K562 (cell line): ENCODE data around the gene TDRD10. TPM values are rescaled to one million over a fixed set of nuclear protein-coding genes. Genes with fewer than 3 reads are reported as not detected.

Experiments
- DACH1 ChIP-seq: fragments of 450-650 bp; IDR thresholded peaks from 2 replicates; pipeline ENCODE4 v1.6.1; 2018; ENCODE audit not compliant: partially characterized antibody
- GABPB1 ChIP-seq: sonication (generic); formaldehyde crosslinking; IDR thresholded peaks from 2 replicates; pipeline ENCODE4 v1.8.0; 2022; ENCODE audit warnings: mild to moderate bottlenecking, missing genetic modification reagents
- JUN ChIP-seq, 2 experiments: sonication (generic) in 1 of 2; formaldehyde crosslinking in 1 of 2; IDR thresholded peaks; 2 replicates each; pipeline versions ENCODE4 v1.6.1 to v1.8.0; 2012 to 2022; ENCODE audit warnings: borderline replicate concordance in 2 of 2, mild to moderate bottlenecking in 2 of 2, improper control_type of control experiment in 1 of 2, low read depth in 1 of 2, low read length in 1 of 2, missing genetic modification reagents in 1 of 2
- KAT7 ChIP-seq: sonication (generic); formaldehyde crosslinking; IDR thresholded peaks from 2 replicates; pipeline ENCODE4 v1.8.0; 2022; ENCODE audit warnings: missing genetic modification reagents, mild to moderate bottlenecking, borderline replicate concordance
- MXI1 ChIP-seq: IDR thresholded peaks from 2 replicates; pipeline ENCODE4 v1.6.1; 2011; ENCODE audit warnings: low read depth, mild to moderate bottlenecking, improper control_type of control experiment, low read length
- NR2C2 ChIP-seq, 2 experiments: fragments of 200-800 bp in 1 of 2; sonication (Bioruptor generic) in 1 of 2; sonication (generic) in 1 of 2; formaldehyde crosslinking in 1 of 2; IDR thresholded peaks; 2 replicates each; pipeline versions ENCODE4 v1.6.1 to v1.8.0; 2016 to 2022; ENCODE audit warnings: mild to moderate bottlenecking in 1 of 2, missing compliant biosample characterization in 1 of 2, missing genetic modification characterization in 1 of 2, missing genetic modification reagents in 1 of 2
- SIX5 ChIP-seq, 2 experiments: IDR thresholded peaks; 2 replicates each; pipeline ENCODE4 v1.6.1; 2011; ENCODE audit warnings: low read length in 2 of 2, borderline replicate concordance in 1 of 2, low read depth in 1 of 2, mild to moderate bottlenecking in 1 of 2, moderate library complexity in 1 of 2; ENCODE audit not compliant: insufficient read depth in 1 of 2
- SP1 ChIP-seq: sonication (generic); formaldehyde crosslinking; IDR thresholded peaks from 2 replicates; pipeline ENCODE4 v1.8.1; 2022; ENCODE audit warnings: mild to moderate bottlenecking, missing genetic modification reagents
- SREBF2 ChIP-seq: sonication (generic); formaldehyde crosslinking; IDR thresholded peaks from 2 replicates; pipeline ENCODE4 v1.4.0; 2020; ENCODE audit warnings: mild to moderate bottlenecking, missing genetic modification reagents
- ZBTB7A ChIP-seq: IDR thresholded peaks from 2 replicates; pipeline ENCODE4 v1.6.1; 2011; ENCODE audit warnings: low read depth, mild to moderate bottlenecking, low read length, moderate library complexity, borderline replicate concordance; ENCODE audit not compliant: control insufficient read depth
- ZNF224 ChIP-seq: sonication (generic); formaldehyde crosslinking; IDR thresholded peaks from 2 replicates; pipeline ENCODE4 v1.8.0; 2022; ENCODE audit warnings: mild to moderate bottlenecking, missing genetic modification reagents
- ZNF583 ChIP-seq: fragments of 250-450 bp; sonication (Bioruptor Pico); IDR thresholded peaks from 2 replicates; pipeline ENCODE4 v1.4.0; 2020
- polyA plus RNA-seq, 8 experiments: library from polyadenylated mRNA; depleted of rRNA in 4 of 8; stranded (reverse) in 5 of 8; unstranded in 3 of 8; fragments of >200 nt; fragmentation: Nextera tagmentation in 2 of 8; fragmentation: Illumina TruSeq in 1 of 8; extraction: Ambion mirVana in 2 of 8; extraction: Trizol in 1 of 8; gene quantifications; 2 replicates each; pipeline versions ENCODE4 v1.2.1 to v1.2.3, GENCODE V29; 2011 to 2014; ENCODE audit warnings: inconsistent platforms in 1 of 8, missing spikeins in 1 of 8
- total RNA-seq, 7 experiments: library from RNA; depleted of rRNA in 6 of 7; stranded (reverse); fragments of >200 nt in 6 of 7; fragmentation: Illumina TruSeq in 2 of 7; extraction: Trizol in 2 of 7; gene quantifications; 2 replicates each; pipeline versions ENCODE4 v1.2.1 to v1.2.3, GENCODE V29; 2011 to 2021; ENCODE audit warnings: low replicate concordance in 1 of 7
- TF ChIP-seq, protein P1 (sequence below): fragments of 450-650 bp; IDR thresholded peaks from 2 replicates; pipeline ENCODE4 v1.6.1; 2016; ENCODE audit warnings: borderline replicate concordance
- TF ChIP-seq, protein P2 (sequence below), 2 experiments: fragments of 450-650 bp in 1 of 2; sonication (generic) in 1 of 2; formaldehyde crosslinking in 1 of 2; IDR thresholded peaks; 2 replicates each; pipeline versions ENCODE4 v1.7.1 to v1.9.0; 2016 to 2022; ENCODE audit warnings: inconsistent platforms in 1 of 2, mild to moderate bottlenecking in 1 of 2, missing genetic modification reagents in 1 of 2

Gene TDRD10
- total and polyA plus RNA-seq, 9 of the 15 experiments (the other 6 are each of a cell fraction or from before 2014, with no cell fraction given), result not detected

- TF ChIP-seq ZNF224 (CRISPR knock-in tag) (peak; percentile 90), ZNF583 (CRISPR knock-in tag) (peak; percentile 68; the same call in 1 of the 2 replicates), SP1 (peak; percentile 39; the same call in 1 of the 2 replicates), SREBF2 (CRISPR knock-in tag) (no peak), NR2C2 (CRISPR knock-in tag; IDR thresholded peaks at IDR 0.05) (peak; percentile 67), NR2C2 (tag; IDR thresholded peaks at IDR 0.05) (no peak), DACH1 (no peak), SIX5 (IDR thresholded peaks at IDR 0.05; ENCODE audit: borderline replicate concordance in 1 of 2, insufficient read depth in 1 of 2, low read depth in 1 of 2, low read length in 2 of 2) (no peak), GABPB1 (CRISPR knock-in tag) (peak; percentile 72), JUN (IDR thresholded peaks at IDR 0.05; ENCODE audit: borderline replicate concordance, low read depth, low read length) (no peak), JUN (CRISPR knock-in tag; IDR thresholded peaks at IDR 0.05; ENCODE audit: borderline replicate concordance) (0 out of 2 replicates have a peak, but pooled peaks have one; percentile 58), KAT7 (CRISPR knock-in tag) (peak; percentile 70; the same call in 1 of the 2 replicates), ZBTB7A (peak; percentile 41; the same call in 1 of the 2 replicates), MXI1 (peak; percentile 67; the same call in 1 of the 2 replicates)
- TF ChIP-seq, protein P1, sequence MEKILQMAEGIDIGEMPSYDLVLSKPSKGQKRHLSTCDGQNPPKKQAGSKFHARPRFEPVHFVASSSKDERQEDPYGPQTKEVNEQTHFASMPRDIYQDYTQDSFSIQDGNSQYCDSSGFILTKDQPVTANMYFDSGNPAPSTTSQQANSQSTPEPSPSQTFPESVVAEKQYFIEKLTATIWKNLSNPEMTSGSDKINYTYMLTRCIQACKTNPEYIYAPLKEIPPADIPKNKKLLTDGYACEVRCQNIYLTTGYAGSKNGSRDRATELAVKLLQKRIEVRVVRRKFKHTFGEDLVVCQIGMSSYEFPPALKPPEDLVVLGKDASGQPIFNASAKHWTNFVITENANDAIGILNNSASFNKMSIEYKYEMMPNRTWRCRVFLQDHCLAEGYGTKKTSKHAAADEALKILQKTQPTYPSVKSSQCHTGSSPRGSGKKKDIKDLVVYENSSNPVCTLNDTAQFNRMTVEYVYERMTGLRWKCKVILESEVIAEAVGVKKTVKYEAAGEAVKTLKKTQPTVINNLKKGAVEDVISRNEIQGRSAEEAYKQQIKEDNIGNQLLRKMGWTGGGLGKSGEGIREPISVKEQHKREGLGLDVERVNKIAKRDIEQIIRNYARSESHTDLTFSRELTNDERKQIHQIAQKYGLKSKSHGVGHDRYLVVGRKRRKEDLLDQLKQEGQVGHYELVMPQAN, result no peak
- TF ChIP-seq, protein P2, sequence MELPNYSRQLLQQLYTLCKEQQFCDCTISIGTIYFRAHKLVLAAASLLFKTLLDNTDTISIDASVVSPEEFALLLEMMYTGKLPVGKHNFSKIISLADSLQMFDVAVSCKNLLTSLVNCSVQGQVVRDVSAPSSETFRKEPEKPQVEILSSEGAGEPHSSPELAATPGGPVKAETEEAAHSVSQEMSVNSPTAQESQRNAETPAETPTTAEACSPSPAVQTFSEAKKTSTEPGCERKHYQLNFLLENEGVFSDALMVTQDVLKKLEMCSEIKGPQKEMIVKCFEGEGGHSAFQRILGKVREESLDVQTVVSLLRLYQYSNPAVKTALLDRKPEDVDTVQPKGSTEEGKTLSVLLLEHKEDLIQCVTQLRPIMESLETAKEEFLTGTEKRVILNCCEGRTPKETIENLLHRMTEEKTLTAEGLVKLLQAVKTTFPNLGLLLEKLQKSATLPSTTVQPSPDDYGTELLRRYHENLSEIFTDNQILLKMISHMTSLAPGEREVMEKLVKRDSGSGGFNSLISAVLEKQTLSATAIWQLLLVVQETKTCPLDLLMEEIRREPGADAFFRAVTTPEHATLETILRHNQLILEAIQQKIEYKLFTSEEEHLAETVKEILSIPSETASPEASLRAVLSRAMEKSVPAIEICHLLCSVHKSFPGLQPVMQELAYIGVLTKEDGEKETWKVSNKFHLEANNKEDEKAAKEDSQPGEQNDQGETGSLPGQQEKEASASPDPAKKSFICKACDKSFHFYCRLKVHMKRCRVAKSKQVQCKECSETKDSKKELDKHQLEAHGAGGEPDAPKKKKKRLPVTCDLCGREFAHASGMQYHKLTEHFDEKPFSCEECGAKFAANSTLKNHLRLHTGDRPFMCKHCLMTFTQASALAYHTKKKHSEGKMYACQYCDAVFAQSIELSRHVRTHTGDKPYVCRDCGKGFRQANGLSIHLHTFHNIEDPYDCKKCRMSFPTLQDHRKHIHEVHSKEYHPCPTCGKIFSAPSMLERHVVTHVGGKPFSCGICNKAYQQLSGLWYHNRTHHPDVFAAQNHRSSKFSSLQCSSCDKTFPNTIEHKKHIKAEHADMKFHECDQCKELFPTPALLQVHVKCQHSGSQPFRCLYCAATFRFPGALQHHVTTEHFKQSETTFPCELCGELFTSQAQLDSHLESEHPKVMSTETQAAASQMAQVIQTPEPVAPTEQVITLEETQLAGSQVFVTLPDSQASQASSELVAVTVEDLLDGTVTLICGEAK (IDR thresholded peaks at IDR 0.05), result 0 out of 2 replicates have a peak, but pooled peaks have one; percentile 22
- TF ChIP-seq, protein P2 (CRISPR knock-in tag; IDR thresholded peaks at IDR 0.05), result 0 out of 2 replicates have a peak, but pooled peaks have one; percentile 36
These were observed 65.6 kb downstream of the TDRD10 start, which contains the start of gene CHRNB2 (continued) for GRCh38 chr1:154567386-154568156.
